Stimulated activated CD8-positive, alpha-beta memory T cell treated with anti-CD3 and anti-CD28 coated beads, Interleukin-12 subunit alpha, Interleukin-12 subunit beta, amount 100 ng/mL, for 24 hours (primary cell): Measurements from ENCODE around the gene TCEAL7.
"Not testable (repeated sequence)": the region's sequence is repeated elsewhere in the genome, so short reads cannot be mapped to it uniquely, and the experiment has no call there.

Experiments used
- DNase-seq: peaks from one replicate; pipeline ENCODE4 v3.0.0-alpha.2; 2020; ENCODE audit errors: extremely low read depth

TCEAL7 gene, protein sequence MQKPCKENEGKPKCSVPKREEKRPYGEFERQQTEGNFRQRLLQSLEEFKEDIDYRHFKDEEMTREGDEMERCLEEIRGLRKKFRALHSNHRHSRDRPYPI

DNA sequence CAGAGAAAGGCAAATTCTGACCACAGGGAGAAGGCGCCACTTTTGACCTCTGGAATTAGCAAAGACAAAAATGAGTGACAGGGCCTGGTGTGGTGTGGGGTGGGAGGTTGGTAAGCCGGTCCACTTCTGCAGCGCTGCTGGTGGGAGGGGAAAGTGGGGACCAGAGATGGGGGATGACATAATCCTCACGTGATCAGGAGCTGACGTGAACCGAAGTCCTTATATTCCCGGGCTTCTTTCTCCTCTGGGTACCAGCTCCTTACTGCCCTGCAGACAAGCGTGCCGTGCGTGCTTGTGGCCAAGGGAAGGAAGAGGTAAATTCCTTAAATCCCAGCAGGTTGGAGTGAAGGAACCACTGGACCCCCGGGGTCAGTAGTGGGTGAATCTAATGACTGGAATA, at the start of gene TCEAL7:
Gene TCEAL7 (plus strand): TSS at position 249 of the 400 bp plus-strand sequence. CDS start 1,165 bp downstream, outside the sequence.
- no peak for DNase-seq

DNA sequence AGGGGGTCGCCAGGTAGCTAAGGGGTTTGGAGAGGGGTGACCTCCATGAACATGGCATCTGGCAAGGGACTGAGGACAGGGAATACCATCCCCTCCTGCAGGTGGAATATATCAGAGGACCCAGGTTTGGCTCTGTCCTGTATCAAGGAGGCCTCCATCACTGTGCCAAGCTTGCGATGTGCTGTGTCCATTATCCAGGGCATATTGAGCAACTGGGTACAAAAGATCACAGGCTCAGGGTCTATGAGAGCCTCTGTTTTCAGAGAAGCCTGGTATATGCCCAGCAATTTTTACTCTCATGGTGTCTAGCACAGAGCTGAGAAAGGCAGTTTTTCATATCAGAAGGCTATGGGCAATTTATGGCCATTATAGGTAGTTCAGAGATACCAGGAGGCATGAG, 36.9 kb upstream of the TCEAL7 start:
- no peak for DNase-seq

DNA sequence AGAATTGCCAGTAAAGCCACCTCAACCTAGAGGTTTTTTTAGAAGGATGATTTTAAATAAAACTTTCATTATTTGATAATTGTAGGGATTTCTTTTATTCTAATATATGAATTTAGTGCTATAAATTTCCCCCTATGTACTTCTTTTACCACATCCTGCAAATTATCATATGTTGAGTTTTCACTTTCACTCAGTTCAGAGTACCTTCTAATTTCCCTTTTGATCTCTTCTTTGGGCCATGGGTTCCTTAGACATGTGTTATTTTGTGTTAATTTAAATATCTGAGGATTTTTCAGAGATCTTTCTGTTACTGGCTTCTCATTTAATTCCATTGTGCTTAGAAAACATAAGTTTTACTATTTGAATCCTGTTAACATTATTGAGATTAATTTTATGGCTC, 25.3 kb upstream of the TCEAL7 start:
- DNase-seq, result no peak

DNA sequence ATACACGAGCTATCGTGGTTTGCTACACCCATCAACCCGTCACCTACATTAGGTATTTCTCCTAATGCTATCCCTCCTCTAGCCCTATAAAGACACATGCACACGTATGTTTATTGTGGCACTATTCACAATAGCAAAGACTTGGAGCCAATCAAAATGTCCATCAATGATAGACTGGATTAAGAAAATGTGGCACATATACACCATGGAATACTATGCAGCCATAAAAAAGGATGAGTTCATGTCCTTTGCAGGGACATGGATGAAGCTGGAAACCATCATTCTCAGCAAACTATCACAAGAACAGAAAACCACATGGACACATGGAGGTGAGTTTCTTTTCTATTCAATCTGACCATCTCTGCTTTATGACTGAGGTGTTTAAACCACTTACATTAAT, 24.4 kb upstream of the TCEAL7 start:
- not testable (repeated sequence) for DNase-seq

DNA sequence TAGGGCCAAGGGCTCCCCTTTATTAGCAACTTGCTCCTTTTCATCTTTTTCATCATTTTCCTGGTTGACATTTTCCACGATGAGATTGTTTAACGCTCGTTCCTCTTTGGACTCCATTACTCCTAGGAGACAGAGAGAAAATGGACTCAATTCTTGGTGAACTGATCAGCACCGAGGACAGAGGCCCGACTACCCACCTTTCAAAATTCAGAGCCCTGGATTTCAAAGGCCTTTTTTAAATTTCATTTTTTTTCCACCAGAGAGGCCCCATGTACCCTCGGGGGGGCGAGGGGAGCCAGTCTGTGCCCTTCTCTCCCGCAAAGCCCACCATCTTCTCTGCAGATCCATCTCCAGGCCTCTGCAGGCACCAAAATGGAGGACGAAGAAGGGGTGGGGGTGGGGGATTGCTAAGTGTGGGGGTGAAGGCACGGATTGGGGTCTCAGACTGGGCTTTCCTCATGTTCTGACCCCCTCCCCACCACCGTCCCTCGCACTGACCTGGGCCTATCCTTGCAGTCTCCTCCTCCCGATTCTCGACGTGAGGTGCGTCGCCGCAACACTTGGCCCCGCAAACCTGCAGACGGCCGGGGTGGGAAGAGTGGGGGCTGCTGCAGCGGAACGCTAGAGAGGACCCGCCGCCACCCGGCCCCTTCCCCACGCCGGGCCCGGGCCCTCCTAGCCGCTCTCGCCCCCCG, 20.0 kb upstream of the TCEAL7 start:
- no peak for DNase-seq

DNA sequence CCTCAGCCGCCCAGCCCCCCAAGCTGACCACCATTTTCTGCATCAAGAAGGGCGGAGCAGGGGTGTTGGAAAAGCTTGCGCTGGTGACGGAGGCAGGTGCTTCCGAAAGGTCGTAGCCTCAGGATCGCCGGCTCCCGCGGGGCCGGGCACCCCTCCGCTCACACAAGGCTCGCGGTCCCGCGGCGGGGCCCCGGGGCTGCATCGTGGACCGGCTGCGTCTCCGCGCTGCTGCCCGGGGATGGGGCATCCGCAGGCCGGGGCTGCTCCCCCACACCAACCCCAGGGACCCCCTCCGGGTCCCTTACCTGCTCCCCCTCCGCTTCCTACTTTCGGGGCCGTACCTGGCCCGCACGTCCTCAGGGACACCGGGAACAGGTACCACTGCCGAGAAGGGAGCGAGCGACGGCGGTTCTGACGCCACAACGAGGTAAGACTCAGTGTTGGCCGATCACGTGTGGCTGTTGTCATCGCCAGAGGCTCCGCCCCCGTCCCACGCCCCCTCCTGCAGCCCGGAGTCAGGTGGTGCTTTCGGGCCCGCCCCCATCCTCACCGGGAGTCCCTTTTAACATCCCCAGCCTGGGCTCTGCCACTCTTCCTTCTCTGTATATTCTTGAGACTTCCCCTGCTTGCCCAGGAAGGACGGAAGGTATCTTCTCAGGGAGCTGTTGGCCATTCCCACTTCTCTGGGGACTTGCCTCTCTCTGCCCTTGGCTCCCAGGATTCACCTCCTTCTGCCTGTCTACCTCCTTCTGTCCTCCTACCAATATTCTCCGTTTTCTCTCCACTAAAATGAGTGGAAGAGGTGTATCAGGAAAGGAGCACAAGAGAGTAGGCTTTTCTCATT, 19.3 kb upstream of the TCEAL7 start, which contains the start of gene BEX2:
Gene BEX2 (minus strand): TSS at position 436 of the 844 bp plus-strand sequence. CDS start 1,014 bp downstream, outside the sequence.
- DNase-seq, result peak; percentile 55

DNA sequence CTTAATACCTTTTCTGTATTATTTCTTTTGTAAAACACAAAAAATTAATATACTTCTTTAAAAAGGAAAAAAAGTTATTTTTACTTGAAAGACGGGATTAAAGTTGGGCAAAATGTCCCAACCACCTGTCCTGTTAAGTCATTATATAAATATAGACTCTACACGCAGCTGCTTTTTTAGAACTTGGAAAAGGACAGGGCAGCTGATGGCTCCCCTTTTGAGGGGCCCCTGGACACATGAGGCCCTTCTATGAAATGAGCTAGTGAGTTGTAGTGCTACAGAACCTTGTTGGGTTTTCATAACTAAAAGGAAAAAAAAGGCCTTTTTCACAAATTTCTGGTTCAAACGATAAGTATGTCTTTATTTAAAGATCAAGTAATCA, 18.6 kb upstream of the TCEAL7 start:
- no peak for DNase-seq

DNA sequence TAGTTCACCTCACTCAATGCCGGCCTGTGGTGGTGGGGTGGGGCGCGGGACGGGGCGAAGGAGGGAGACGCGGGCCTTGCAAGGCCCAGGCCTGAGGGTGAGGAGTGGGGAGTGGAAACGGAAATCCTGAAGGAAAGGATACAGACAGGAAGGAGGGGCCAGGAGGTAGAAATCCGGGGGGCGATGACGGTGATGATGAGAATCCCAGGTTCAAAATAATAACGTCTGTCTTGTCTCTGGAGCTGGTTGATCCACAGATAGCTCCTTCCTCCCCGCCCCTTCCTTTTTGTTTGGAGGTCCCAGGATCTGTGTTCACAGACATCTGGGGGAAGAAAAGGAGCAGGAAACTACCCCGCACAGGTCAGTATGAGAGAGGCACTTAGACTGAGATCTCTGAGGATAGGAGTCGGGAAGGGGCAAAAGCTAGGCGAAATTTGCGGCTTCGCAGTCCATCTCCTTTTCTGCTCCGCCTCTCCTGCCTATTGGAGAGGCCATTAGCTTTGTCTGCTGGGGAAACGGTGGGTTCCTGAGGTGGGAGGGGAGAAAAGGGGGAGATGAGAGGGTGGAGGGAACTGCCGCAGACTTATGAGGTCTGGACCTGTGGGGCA, 746 bp downstream of the TCEAL7 start:
- no peak for DNase-seq

DNA sequence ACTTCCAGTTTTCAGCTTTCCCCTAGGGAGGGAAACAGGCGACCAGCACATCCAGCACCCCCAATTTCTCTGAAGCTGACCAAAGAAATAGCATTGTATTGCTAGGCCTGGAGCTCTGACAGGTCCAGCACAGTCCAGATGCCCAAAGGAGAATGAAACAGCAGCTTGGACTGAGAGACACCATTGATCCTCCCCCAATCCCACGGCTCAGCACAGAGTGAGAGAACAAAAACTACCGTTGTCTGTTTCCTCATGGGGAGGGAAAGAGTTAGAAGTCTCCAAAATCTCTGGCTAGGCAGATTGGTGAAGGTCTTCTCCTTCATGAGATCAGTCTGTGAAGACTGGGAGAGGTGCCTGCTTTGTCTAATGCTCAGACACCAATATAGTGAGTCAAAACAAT, 8.6 kb downstream of the TCEAL7 start:
- DNase-seq, result no peak

DNA sequence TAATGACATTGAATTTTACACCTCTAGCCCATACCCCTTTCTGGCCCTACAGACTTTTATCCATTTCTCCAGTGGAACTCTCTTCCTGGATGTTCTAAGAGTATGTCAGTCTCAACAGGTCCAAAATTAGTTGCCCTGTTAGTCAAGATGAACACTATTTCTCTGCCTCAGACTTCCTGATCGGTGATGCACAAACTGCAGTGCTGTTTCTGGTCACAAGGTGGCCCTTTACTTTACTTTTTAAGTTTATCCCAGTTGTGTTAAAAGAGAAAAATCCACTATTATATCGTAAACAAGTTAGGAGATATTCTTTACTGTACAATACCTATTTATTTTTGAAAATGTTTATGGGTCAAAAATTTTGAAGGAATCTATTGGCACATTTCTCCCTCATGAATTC, 13.1 kb downstream of the TCEAL7 start:
- DNase-seq, result no peak

DNA sequence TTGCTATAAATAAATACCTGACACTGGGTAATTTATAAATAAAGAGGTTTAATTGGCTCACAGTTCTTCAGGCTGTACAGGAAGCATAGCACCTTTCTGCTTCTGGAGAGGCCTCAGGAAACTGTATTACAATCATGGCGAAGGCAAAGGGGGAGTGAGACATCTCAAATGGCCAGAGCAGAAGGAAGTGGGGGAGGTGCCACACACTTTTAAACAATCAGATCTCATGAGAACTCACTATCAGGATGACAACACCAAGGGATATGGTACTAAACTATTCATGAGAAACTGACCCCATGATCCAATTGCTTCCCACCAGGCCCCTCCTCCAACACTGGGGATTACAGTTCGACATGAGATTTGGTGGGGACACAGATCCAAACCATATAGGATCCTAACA, 14.6 kb downstream of the TCEAL7 start:
- DNase-seq, result no peak

DNA sequence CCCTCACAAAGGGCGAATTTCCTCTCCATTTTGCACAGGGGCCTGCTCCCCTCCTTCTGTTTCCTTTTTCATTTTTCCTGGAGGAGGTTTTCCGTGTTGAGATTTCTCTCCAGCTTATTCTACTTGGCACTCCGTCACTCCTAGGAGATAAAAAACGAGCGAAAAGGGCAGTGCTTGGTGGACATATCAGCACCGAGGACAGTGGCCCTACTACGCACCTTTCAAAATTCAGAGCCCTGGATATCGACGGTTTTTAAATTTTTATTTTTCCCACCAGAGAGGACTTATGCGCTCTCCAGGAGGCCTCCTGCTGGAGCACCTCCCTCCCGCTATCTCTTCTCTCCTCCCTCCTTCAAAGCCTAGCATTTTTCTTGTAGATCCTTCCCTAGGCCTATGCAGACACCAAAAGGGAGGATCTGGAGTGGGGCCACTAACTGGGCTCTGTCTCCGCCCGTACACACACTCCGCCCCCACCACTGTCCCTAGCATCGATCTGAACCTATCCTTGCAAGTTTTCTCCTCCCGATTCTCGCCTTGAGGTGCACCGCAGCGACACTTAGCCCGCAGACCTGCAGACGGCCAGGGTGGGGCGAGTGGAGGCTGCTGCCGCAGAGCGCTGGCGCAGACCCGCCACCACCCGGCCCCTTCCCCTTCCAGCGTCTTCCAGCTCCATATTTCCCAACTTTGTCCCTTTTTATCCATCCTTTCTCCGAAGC, 17.8 kb downstream of the TCEAL7 start:
- no peak for DNase-seq

DNA sequence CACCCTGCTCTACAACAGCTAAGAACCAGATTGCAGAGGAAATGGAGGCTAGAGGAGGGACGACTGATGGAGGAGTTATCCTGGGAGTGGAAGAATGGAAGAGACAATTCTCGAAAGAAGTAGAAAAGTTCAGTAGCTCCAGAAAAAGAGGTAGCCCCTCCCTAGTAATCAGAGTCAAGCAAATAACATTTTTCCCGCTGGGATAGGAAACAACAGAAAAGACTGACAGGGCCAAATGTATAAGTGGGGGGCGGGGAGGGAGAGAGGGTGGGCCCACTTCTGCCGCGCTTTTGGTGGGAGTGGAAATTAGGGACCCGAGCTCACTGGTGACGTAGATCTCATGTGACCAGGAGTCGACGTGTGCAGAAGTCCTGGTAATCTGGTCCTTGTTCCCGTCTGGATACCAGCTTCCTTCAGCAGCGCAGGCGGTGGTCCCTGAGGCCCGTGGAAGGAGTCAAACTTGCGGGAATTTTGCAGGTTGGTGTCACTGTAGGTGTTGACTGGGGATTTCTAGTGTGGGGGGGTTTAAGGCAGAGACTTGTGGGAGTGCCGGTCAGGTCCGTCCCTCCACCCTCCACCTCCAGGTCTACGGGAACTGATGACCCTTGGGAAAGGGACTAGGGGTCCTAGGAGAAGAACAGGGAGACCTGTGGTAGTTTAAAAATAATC, 26.2 kb downstream of the TCEAL7 start, which contains the start of gene TCEAL9:
Gene TCEAL9 (plus strand): TSS at position 377 of the 669 bp plus-strand sequence. CDS start 1,179 bp downstream, outside the sequence.
- DNase-seq, result no peak

DNA sequence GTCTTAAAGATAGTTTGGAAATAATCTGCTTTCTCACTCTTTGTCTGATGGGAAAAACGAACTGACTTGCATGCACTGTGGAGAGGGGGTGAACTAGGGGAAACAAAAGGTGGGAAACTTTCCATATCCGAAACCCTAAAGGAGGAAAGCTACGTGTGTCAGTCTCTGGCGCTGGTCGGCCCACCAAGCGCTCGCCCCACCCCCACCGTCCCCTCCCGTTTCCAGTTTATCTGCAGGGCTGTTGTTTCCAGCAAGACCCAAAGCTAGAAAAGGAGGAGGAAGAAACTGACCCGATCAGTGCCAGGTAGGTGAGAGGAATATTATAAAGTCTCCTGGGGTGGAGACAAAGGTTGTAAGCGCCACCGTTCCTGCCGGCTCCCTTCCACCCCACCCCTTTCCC, 26.8 kb downstream of the TCEAL7 start:
- DNase-seq, result no peak

DNA sequence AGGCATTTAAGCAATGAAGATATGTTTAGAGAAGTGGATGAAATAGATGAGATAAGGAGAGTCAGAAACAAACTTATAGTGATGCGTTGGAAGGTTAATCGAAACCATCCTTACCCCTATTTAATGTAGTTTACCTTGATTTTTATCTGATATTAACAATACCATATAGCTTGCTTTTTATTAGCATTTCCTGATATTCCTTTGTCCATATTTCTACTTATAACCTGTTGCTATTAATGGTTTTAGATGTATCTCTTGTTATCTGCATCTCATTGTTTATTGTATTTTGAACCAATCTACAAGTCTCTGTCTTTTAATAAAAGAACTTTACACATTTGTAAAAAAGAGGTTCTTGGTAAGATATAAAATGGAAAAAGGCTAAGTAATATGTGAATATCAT, 27.8 kb downstream of the TCEAL7 start:
- DNase-seq, result no peak

DNA sequence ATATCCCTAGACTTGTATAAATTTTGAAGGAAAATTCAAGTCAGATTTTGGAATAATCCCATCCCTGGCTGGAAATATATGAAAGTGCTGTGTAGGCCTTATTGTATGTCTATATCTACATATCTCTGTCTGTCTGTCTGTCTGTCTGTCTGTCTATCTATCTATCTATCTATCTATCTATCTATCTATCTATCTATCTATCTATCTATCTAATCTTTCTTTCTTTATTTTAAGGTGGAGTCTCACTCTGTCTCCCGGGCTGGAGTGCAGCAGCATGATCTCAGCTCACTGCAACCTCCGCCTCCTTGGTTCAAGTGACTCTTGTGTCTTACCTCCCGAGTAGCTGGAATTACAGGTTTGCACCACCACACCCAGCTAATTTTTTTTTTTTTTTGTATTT, 29.6 kb downstream of the TCEAL7 start:
- DNase-seq, result not testable (repeated sequence)

DNA sequence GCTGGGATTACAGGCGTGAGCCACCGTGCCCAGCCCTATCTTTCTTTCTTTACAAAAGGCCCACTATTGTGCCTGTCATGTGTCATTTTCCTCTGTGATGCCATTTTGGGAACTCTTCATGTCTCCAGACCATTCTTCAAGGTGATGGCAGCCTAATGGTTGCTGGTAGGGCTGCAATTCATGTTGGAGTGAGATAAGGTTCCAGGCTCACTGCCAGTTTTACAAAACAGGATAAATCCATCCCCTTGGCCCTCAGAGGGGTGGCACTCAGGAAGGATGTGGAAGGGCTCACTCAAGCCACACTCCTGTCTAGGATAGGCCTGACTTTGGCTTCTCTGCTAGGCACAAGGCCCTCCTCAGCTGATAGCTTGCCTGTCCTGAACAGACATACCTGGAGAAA, 30.1 kb downstream of the TCEAL7 start:
- no peak for DNase-seq

DNA sequence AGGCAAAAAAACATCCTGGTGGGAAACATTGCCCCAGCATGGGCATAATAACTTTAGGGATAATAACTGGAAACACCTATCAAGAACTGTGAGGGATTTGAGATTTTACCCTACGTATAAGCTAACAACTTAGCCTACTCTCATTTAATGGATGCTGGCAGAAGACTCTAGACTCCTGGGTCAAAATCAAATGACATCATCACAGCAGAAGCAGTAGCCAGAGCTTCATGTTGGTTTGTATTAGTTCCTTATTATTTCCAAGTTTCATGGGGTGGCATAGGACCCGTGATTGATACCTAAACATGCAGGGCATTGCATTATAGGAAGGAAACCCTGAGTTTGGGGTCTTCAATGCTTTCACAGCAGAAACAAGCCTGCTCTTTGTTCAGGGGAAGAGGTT, 30.9 kb downstream of the TCEAL7 start:
- no peak for DNase-seq

DNA sequence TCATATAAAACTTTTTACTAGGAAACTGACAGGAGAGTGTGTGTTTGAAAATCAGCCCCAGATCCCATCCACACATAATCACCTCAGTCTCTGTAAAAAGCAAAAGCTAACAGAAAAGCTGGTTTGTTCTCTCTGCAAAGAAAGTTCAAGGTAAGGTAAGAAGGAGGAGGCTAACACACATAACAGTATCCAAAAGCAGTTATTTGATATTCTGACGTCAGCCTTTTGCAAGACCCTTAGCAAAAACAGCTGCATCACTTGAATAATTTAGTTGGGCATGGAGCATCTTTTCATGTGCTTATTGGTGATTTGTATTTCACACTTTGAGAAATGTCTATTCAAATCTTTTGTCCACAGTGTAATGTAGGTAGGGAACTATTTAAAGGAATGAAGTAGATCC, 31.8 kb downstream of the TCEAL7 start:
- DNase-seq, result no peak

DNA sequence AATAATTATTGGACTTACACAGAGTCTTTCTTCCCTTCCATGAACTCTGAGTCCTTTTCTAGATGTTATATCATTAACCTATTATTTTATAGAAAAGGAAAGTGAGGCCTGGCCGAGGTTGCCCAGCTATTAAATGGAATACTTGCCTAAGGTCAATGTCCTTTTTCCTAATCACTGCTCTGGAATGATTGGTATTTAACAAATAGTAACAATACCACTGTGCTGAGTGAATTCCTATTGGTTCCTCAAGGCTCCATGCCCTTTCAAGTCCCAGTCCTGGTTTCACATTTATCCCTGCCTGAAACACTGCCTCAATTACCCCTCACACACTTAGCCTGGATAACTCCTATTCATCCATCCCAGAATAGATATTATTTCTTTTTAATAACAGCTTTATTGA, 32.4 kb downstream of the TCEAL7 start:
- no peak for DNase-seq

DNA sequence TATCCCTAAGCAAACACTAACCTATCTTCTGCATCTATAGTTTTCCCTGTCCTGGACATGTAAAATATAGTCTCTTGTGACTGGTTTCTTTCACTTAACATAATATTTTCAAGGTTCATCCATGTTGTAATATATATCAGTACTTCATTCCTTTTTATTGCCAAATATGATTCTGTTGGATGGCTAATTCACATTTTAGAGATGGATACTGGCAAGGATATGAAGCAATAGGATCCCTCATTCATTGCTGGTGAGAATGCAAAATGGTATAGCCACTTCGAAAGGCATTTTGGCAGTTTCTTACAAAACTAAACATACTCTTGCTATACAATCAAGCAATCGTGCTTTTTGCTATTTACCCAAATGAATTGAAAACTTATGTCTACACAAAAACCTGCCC, 33.0 kb downstream of the TCEAL7 start:
- DNase-seq, result no peak
